OCI-LY7 (cell line): Measurements from ENCODE around the gene MKNK1.

Source experiments
- EZH2phosphoT487 ChIP-seq: fragments of 200-600 bp; sonication (generic); IDR thresholded peaks from 2 replicates; pipeline ENCODE4 v1.6.1; 2018; ENCODE audit warnings: low read depth, borderline replicate concordance, mild to moderate bottlenecking, mixed run types, antibody characterized with exemption, low read length, moderate library complexity, mixed read lengths
- TF ChIP-seq, protein P1 (sequence below): fragments of 200-600 bp; sonication (generic); conservative IDR thresholded peaks from 2 replicates; pipeline ENCODE4 v1.5.1; 2014; ENCODE audit warnings: mild to moderate bottlenecking, antibody characterized with exemption, low read length, moderate library complexity, mixed read lengths

DNA sequence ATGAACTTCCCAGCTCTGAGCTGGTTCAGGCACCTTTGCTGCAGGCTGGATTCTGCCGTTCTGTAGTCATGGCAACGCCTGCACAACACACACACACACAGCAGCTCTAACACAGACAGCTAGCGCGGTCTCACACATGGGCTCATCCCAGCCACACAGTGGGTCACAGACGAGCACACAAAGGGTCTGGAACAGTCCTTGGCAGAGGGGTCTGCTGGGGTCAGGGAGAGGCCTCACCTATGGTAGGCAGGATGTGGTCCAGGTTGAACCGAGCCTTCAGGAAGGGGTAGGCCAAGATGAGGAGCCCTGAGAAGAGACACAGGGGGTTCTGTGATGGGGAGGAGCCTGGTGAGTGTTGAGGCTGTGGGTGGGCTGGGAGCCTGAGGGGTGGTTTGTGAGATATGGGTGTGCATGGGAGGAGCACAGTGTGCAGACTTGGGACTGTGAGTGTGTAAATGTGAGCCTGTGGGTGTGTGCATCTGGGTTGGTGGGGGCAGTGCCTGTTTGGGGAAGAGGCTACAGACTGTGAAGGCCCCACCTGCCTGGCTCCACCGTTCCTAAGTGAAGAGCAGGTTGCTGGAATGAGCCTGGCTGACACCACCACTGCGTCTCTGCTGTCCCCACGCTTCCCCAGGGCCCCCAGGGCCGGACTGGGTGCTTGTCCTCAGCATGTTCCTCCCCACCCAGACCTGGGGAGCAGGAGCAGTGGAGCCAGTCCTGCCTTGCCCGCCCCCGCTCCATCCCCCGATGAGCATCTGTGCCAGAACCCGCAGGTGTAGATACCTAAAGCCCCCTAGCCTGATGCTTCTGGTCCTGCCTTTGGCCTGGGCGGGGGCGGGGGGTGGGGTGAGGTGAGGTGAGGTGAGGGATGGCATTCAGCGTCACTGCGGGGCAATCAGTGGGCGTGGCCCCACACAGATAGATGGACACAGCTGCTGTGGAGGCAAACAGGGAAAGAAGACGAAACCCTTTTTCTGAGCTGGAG lies 54.1 kb downstream of the MKNK1 start:
- TF ChIP-seq, protein P1, sequence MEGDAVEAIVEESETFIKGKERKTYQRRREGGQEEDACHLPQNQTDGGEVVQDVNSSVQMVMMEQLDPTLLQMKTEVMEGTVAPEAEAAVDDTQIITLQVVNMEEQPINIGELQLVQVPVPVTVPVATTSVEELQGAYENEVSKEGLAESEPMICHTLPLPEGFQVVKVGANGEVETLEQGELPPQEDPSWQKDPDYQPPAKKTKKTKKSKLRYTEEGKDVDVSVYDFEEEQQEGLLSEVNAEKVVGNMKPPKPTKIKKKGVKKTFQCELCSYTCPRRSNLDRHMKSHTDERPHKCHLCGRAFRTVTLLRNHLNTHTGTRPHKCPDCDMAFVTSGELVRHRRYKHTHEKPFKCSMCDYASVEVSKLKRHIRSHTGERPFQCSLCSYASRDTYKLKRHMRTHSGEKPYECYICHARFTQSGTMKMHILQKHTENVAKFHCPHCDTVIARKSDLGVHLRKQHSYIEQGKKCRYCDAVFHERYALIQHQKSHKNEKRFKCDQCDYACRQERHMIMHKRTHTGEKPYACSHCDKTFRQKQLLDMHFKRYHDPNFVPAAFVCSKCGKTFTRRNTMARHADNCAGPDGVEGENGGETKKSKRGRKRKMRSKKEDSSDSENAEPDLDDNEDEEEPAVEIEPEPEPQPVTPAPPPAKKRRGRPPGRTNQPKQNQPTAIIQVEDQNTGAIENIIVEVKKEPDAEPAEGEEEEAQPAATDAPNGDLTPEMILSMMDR: no peak
- no peak for TF ChIP-seq EZH2phosphoT487
